GM23338 (cell line): ENCODE measurements around the gene GJB4. TPM values are rescaled to one million over a fixed set of nuclear protein-coding genes. Genes with fewer than 3 reads are reported as not detected.

Experiments
- ATAC-seq: fragments of 200-7000 bp; cut with Tn5 transposase; 3 replicates; pipeline ENCODE4 v1.9.1; 2020
- DNase-seq: peaks from one replicate; pipeline ENCODE4 v3.0.0-alpha.2; 2015; ENCODE audit warnings: low spot score
- H2AFZ ChIP-seq: fragments of 200-600 bp; sonication (generic); 2 replicates; pipeline ENCODE4 v1.8.0; 2016; ENCODE audit warnings: antibody characterized with exemption, mild to moderate bottlenecking, moderate library complexity
- H3F3A ChIP-seq: fragments of 200-600 bp; sonication (generic); replicated peaks from 2 replicates; pipeline ENCODE4 v1.8.0; 2017; ENCODE audit warnings: antibody characterized with exemption, mixed run types, low read depth
- H3K27ac ChIP-seq: fragments of 200-600 bp; sonication (generic); 2 replicates; pipeline ENCODE4 v1.6.1; 2016; ENCODE audit warnings: low read depth
- H3K27me3 ChIP-seq: fragments of 200-600 bp; sonication (generic); 2 replicates; pipeline ENCODE4 v1.8.0; 2016; ENCODE audit warnings: mild to moderate bottlenecking, mixed run types, moderate library complexity; ENCODE audit not compliant: insufficient read depth
- H3K36me3 ChIP-seq: fragments of 200-600 bp; sonication (generic); 2 replicates; pipeline ENCODE4 v1.8.0; 2016; ENCODE audit warnings: mild to moderate bottlenecking; ENCODE audit not compliant: insufficient read depth
- H3K4me1 ChIP-seq: fragments of 200-600 bp; sonication (generic); 2 replicates; pipeline ENCODE4 v1.8.0; 2016; ENCODE audit warnings: mild to moderate bottlenecking, moderate library complexity; ENCODE audit not compliant: insufficient read depth
- H3K4me2 ChIP-seq: fragments of 200-600 bp; sonication (generic); 2 replicates; pipeline ENCODE4 v1.7.1; 2017; ENCODE audit warnings: mixed run types
- H3K4me3 ChIP-seq: fragments of 200-600 bp; sonication (generic); 2 replicates; pipeline ENCODE4 v1.6.1; 2016; ENCODE audit warnings: mixed run types
- H3K79me2 ChIP-seq: fragments of 200-600 bp; sonication (generic); replicated peaks from 2 replicates; pipeline ENCODE4 v1.8.0; 2017; ENCODE audit warnings: mild to moderate bottlenecking; ENCODE audit not compliant: insufficient read depth
- H3K9me2 ChIP-seq: fragments of 200-600 bp; sonication (generic); 2 replicates; pipeline ENCODE4 v1.8.0; 2017; ENCODE audit not compliant: insufficient read depth
- H4K20me1 ChIP-seq: fragments of 200-600 bp; sonication (generic); replicated peaks from 2 replicates; pipeline ENCODE4 v1.8.0; 2017; ENCODE audit warnings: mild to moderate bottlenecking; ENCODE audit not compliant: insufficient read depth
- H3K27ac Mint-ChIP-seq: 2 replicates; pipeline ENCODE4 v1.8.0; 2020; ENCODE audit warnings: inconsistent platforms, mild to moderate bottlenecking, moderate library complexity, mixed read lengths
- H3K27me3 Mint-ChIP-seq: 3 replicates; pipeline ENCODE4 v1.8.0; 2022; ENCODE audit warnings: low read depth, mild to moderate bottlenecking, moderate library complexity, mixed read lengths, inconsistent platforms; ENCODE audit not compliant: insufficient read depth, poor library complexity
- H3K36me3 Mint-ChIP-seq: 3 replicates; pipeline ENCODE4 v1.8.0; 2021; ENCODE audit warnings: low read depth, mild to moderate bottlenecking, inconsistent platforms, moderate library complexity, mixed read lengths
- H3K4me1 Mint-ChIP-seq: 3 replicates; pipeline ENCODE4 v1.8.0; 2020; ENCODE audit warnings: mild to moderate bottlenecking, inconsistent platforms, mixed read lengths
- H3K4me3 Mint-ChIP-seq: 3 replicates; pipeline ENCODE4 v1.8.0; 2021; ENCODE audit warnings: moderate library complexity, mild to moderate bottlenecking, inconsistent platforms, mixed read lengths
- H3K9me3 Mint-ChIP-seq: 3 replicates; pipeline ENCODE4 v1.8.0; 2020; ENCODE audit warnings: moderate library complexity, mild to moderate bottlenecking, inconsistent platforms, mixed read lengths
- CREB1 ChIP-seq: fragments of 250-450 bp; sonication (Bioruptor Pico); IDR thresholded peaks from 2 replicates; pipeline ENCODE4 v1.5.0; 2020; ENCODE audit warnings: low read depth, mild to moderate bottlenecking, moderate library complexity
- CTCF ChIP-seq, 2 experiments: fragments of 200-600 bp in 1 of 2; sonication (generic) in 1 of 2; conservative IDR thresholded peaks; 2 replicates each; pipeline versions ENCODE4 v1.5.1 to v1.6.1; 2016 to 2017; ENCODE audit warnings: antibody characterized with exemption in 2 of 2, low read depth in 2 of 2, mild to moderate bottlenecking in 2 of 2, moderate library complexity in 1 of 2
- ETS1 ChIP-seq: IDR thresholded peaks from 2 replicates; pipeline ENCODE4 v1.6.1; 2016; ENCODE audit warnings: antibody characterized with exemption
- EZH2phosphoT487 ChIP-seq: fragments of 200-600 bp; sonication (generic); IDR thresholded peaks from one replicate; pipeline ENCODE4 v1.8.1; 2018; ENCODE audit warnings: antibody characterized with exemption; ENCODE audit not compliant: unreplicated experiment
- JUNB ChIP-seq: IDR thresholded peaks from one replicate; pipeline ENCODE4 v1.6.1; 2016; ENCODE audit warnings: antibody characterized with exemption; ENCODE audit not compliant: unreplicated experiment
- NANOG ChIP-seq: IDR thresholded peaks from 2 replicates; pipeline ENCODE4 v1.6.1; 2016; ENCODE audit warnings: antibody characterized with exemption, borderline replicate concordance
- POLR2AphosphoS5 ChIP-seq: IDR thresholded peaks from 2 replicates; pipeline ENCODE4 v1.6.1; 2016; ENCODE audit warnings: antibody characterized with exemption, low read depth
- REST ChIP-seq: IDR thresholded peaks from one replicate; pipeline ENCODE4 v1.6.1; 2018; ENCODE audit warnings: antibody characterized with exemption; ENCODE audit not compliant: unreplicated experiment
- STAT1 ChIP-seq: IDR thresholded peaks from one replicate; pipeline ENCODE4 v1.6.1; 2016; ENCODE audit warnings: antibody characterized with exemption; ENCODE audit not compliant: unreplicated experiment
- ZNF114 ChIP-seq: fragments of 250-450 bp; sonication (Bioruptor Pico); IDR thresholded peaks from 2 replicates; pipeline ENCODE4 v1.5.0; 2020; ENCODE audit warnings: mild to moderate bottlenecking, moderate library complexity
- ZNF331 ChIP-seq: fragments of 250-450 bp; sonication (Bioruptor Pico); IDR thresholded peaks from 2 replicates; pipeline ENCODE4 v1.5.0; 2020; ENCODE audit warnings: low read depth, mild to moderate bottlenecking, moderate library complexity
- long read RNA-seq: library from polyadenylated mRNA; unstranded; transcript quantifications from one replicate; pipeline ENCODE4 v2.0.0, GENCODE V29; 2020; ENCODE audit not compliant: unreplicated experiment
- polyA plus RNA-seq: library from polyadenylated mRNA; unstranded; fragments of >200 nt; fragmentation: Nextera tagmentation; extraction: Ambion mirVana; gene quantifications from 2 replicates; pipeline ENCODE4 v1.2.1, GENCODE V29; 2016
- total RNA-seq: library from RNA; depleted of rRNA; stranded (reverse); fragments of >200 nt; shearing (Covaris generic); gene quantifications from 2 replicates; pipeline ENCODE4 v1.2.3, GENCODE V29; 2014; rRNA removed

GJB4 gene
- total RNA-seq: 0.07 TPM in 1 of 2 replicates, not detected in the other
- polyA plus RNA-seq: not detected in 2 replicates
- long read RNA-seq: 0 reads

- Histone ChIP-seq H3K9me2 (0 out of 2 replicates have a peak, but pooled peaks cover 4% of the 10 kb centered on the region), H3K4me3 (no peak within 1 kb of the TSS), H3K79me2 (no peaks in the 10 kb centered on the region), H3F3A (no peaks in the 10 kb centered on the region), H3K36me3 (no peaks in the 10 kb centered on the region), H3K27me3 (no peaks in the 10 kb centered on the region), H3K27ac (no peak within 1 kb of the TSS), H2AFZ (peak within 1 kb of the TSS; percentile 69; the same call in 1 of the 2 replicates), H3K4me1 (peaks cover 3% of the 10 kb centered on the region), H3K4me2 (no peak within 1 kb of the TSS), H4K20me1 (no peaks in the 10 kb centered on the region)
- Mint-ChIP-seq H3K4me1 (peaks cover 21% of the 10 kb centered on the region), H3K36me3 (no peaks in the 10 kb centered on the region; the same call in 2 of the 3 replicates), H3K4me3 (no peak within 1 kb of the TSS), H3K9me3 (peaks cover 3% of the 10 kb centered on the region; the same call in 1 of the 3 replicates), H3K27ac (no peak within 1 kb of the TSS), H3K27me3 (peaks cover 10% of the 10 kb centered on the region)
- TF ChIP-seq CTCF (conservative IDR thresholded peaks at IDR 0.05; ENCODE audit: low read depth in 2 of 2): 0 out of 4 replicates have a peak, but pooled peaks of 1 of the 2 experiments have one; percentile 6
- no peak for TF ChIP-seq ZNF114 (CRISPR knock-in tag)
- peak; percentile 61 for DNase-seq
- peak; percentile 70 for ATAC-seq
Observed at GRCh38 chr1:34759503-34760357, at the start of gene GJB4. Gene GJB4 (plus strand): TSS chr1:34759740. CDS start chr1:34761255, 1,515 bp downstream.

GRCh38 chr1:34710812-34711211 is 48.7 kb upstream of the GJB4 start:
- no peak overlapping the region for H3K27ac ChIP-seq
- H3K27ac Mint-ChIP-seq: no peak overlapping the region
- H4K20me1 ChIP-seq: no peaks in the 10 kb centered on the region
- no peaks in the 10 kb centered on the region for H3K27me3 ChIP-seq
- no peak overlapping the region for H3K4me2 ChIP-seq
- H3F3A ChIP-seq: no peaks in the 10 kb centered on the region
- no peak overlapping the region for H3K4me3 Mint-ChIP-seq
- H3K4me1 ChIP-seq: no peaks in the 10 kb centered on the region
- H3K4me3 ChIP-seq: no peak overlapping the region
- H3K4me1 Mint-ChIP-seq: peaks cover 4% of the 10 kb centered on the region; the same call in 2 of the 3 replicates
- H3K36me3 ChIP-seq: no peaks in the 10 kb centered on the region
- peaks cover 7% of the 10 kb centered on the region for H3K27me3 Mint-ChIP-seq
- H2AFZ ChIP-seq: no peak overlapping the region
- H3K36me3 Mint-ChIP-seq: no peaks in the 10 kb centered on the region
- no peak for ATAC-seq
- DNase-seq: no peak
- H3K9me3 Mint-ChIP-seq: no peaks in the 10 kb centered on the region
- H3K9me2 ChIP-seq: no peaks in the 10 kb centered on the region; the same call in 1 of the 2 replicates
- H3K79me2 ChIP-seq: no peaks in the 10 kb centered on the region
- TF ChIP-seq ZNF331 (CRISPR knock-in tag) (no peak), STAT1 (no peak), CREB1 (no peak), ZNF114 (CRISPR knock-in tag) (no peak), POLR2AphosphoS5 (no peak), NANOG (no peak), CTCF (conservative IDR thresholded peaks at IDR 0.05; ENCODE audit: low read depth in 2 of 2) (no peak), EZH2phosphoT487 (no peak), REST (no peak), JUNB (no peak), ETS1 (no peak)
